C4-2B (cell line): ENCODE data around the gene CDR2.
A peak's percentile ranks its signal among the peaks of the same experiment; 100 is the strongest.

ENCODE experiments used
- H3K27ac ChIP-seq: fragments of 450-650 bp; 2 replicates; pipeline ENCODE4 v1.5.1; 2017
- ZFX ChIP-seq: fragments of 450-650 bp; IDR thresholded peaks from 2 replicates; pipeline ENCODE4 v1.6.1; 2017
- TF ChIP-seq, protein P1 (sequence below): fragments of 450-650 bp; conservative IDR thresholded peaks from 2 replicates; pipeline ENCODE4 v1.5.1; 2017; ENCODE audit warnings: mild to moderate bottlenecking

CDR2 gene

DNA sequence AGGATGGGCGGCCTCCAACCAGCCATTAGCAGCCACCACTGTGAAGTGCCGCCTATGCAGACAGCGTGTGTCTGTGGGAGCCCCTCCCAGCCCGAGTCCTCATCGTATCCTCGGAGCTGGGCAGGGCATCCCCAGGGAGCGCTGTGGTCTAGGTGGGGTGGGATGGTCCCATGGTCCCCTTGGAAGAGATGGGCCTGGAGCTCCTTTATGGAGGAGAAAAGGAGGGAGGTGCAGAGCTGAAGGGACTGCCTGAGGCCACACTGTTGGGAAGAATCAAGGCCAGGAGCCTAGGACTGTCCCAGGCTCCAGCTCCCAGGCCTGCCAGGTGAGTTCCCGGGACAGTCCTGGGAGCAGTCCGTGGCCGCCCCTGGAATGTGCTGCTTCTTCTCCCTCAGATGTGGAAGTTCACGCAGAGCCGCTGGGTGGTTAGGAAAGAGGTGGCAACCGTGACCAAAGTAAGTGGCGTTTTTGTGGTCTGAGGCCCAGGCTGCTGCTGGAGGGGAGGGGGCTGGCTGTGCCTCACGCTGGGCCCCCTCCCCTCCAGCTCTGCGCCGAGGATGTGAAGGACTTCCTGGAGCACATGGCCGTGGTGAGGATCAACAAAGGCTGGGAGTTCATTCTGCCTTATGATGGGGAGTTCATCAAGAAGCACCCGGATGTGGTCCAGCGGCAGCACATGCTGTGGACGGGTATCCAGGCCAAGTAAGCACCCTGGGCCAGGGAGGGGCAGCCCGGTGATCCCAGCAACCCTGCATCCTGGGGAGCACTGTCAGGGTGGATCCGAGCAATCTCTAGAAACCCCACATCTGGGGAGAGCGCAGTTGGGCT lies 50.2 kb downstream of the CDR2 start:
- H3K27ac ChIP-seq, result no peak overlapping the region
- no peak for TF ChIP-seq ZFX
- TF ChIP-seq, protein P1, sequence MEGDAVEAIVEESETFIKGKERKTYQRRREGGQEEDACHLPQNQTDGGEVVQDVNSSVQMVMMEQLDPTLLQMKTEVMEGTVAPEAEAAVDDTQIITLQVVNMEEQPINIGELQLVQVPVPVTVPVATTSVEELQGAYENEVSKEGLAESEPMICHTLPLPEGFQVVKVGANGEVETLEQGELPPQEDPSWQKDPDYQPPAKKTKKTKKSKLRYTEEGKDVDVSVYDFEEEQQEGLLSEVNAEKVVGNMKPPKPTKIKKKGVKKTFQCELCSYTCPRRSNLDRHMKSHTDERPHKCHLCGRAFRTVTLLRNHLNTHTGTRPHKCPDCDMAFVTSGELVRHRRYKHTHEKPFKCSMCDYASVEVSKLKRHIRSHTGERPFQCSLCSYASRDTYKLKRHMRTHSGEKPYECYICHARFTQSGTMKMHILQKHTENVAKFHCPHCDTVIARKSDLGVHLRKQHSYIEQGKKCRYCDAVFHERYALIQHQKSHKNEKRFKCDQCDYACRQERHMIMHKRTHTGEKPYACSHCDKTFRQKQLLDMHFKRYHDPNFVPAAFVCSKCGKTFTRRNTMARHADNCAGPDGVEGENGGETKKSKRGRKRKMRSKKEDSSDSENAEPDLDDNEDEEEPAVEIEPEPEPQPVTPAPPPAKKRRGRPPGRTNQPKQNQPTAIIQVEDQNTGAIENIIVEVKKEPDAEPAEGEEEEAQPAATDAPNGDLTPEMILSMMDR, result no peak

DNA sequence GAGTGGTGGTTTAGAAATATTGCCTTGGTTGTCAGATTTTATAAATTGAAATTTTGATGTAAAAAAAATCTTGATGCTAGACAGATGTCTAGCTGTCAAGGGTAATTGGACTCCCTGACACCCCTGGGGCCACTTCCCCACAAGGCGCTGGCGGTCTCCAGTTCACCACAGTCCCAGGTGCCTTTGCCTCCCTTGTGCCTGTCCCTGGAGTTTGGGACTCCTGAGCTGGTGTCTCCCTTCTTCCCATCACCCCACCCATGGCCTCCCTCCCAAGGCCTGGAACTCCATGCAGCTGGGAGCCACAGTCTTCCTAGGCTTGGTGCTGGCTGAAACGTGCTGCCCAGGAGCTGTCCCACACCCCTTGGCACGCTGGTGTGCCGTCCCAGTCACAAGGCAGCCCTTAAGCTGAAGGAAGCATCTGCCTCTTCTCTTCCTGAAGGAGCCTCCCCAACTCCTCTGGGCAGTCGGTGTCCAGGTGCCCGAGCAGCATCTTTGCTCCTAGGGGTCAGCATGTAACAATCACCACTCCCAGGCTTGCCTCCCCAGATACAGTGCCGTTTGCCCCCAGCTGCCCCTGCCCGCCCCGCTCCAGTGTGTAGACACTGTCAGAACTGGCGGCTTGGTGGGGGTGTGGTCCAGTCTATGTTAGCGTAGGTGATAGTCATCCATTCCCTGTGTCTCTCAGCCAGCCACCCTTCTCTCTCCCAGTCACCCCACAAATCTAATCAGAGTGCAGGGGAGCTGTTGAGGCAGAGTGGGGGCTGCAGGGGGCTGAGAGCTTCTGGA lies 51.1 kb downstream of the CDR2 start:
- H3K27ac ChIP-seq, result no peak overlapping the region
- TF ChIP-seq ZFX, result no peak
- TF ChIP-seq, protein P1, result no peak

DNA sequence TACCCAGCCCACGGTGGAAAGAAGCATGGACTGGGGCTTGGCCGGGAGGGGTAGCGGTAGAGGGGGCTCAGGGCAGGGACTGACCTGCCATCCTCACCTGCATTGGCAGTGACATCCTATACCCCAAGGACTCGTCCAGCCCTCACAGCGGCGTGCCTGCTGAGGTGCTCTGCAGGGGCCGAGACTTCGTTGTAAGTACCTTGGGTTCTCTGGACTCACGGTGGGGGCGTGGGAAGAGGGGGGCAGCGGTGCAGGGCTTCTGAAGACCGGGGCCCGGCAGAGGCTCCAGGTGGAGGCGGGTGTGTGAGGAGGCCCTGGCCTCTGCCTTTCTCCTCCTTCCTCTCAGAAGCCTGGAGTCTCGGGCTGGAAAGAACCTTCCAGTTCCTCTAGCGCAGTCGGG lies 51.7 kb downstream of the CDR2 start:
- no peak overlapping the region for H3K27ac ChIP-seq
- TF ChIP-seq, protein P1, result no peak
- TF ChIP-seq ZFX, result no peak

DNA sequence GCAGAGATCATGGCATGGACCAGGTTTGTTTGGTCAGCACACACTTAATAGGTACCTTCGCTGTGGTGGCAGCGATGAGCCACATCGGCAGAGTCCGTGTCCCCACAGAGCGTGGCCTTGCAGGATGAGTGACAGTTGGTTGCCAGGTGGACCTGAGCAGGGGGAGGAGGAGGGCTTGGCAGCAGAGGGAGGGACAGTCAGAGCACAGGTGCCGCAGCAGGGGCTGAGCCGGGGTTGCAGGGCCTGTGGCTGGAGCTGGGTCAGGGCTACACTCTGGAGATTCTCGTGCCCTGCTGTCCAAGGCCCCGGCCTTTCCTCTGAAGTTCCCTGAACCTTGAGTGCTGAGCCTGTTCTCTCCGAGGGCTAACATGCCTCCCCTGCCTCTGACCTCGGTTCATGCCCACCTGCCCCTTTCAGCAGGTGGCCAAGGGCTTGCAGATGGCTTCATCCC lies 52.4 kb downstream of the CDR2 start:
- no peak overlapping the region for H3K27ac ChIP-seq

DNA sequence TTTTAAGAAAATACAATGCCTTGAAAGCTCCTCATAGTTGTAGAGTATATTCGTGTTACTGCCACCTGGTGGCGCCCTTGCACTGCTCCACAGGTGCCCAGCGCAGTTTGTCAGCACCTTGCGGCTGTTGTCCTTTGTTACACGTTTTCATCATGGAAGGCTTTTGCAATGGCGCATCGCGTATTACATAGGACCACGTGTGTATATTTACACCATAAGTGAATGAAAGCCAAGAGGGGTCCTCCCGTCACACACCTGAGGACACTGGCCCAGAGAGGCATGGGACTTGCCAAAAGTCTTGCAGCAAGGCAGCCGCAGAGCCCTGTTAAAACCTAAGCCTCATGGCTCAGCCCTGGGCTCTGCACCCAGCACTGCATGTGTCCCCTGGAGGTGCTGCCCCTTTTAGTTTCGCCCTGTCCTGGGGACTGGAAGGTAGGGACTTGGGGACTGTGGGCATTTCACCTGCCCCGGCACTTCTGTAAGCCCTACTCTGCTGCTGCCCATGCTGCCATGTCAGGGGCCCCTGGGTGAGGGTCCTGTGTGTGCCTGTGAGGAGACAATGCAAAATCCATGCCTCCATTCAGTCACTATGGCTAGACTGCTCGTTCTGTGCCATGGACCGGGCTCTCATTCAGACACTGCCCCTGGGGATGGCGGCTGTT lies 52.9 kb downstream of the CDR2 start:
- H3K27ac ChIP-seq, result no peak overlapping the region
- no peak for TF ChIP-seq ZFX
- TF ChIP-seq, protein P1, result peak; percentile 96

More for the DNA sequence above, 52.4 kb downstream of the CDR2 start:
- TF ChIP-seq, protein P1, result no peak
- TF ChIP-seq ZFX, result no peak

DNA sequence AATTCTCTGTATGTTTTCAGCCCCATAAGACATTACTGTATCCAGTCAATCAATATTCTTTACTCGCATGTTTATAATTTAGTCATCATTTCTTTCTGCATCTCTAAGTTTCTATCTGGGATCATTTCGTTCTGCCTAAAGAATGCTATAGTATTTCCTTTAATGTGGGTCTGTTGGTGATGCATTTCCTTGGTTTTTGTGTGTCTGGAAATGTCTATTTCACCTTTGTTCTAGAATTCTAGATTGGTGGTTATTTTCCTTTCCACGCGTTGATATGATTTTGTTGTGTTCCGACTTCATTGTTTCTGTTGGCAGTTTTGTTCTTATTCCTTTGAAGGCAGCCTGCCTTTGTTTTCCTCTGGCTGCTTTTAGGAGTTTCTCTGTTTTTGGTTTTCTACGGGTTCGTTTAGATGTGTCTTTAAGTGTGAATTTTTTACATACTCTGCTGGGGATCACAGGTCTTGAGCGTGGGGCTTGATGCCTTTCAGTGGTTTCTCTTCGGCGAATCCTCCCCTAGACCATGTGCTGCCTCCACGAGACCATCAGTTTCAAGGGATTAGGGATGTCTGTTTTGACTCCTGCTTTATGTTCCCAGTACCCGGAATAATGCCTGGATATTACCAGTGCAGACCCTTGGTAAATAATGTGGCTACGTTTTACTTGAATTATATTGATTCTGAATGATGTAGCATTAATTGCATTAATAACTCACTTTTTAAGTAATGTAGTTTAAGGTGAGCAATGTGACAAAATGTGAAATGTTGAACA lies 53.7 kb downstream of the CDR2 start:
- no peak overlapping the region for H3K27ac ChIP-seq
- TF ChIP-seq, protein P1, result no peak
- TF ChIP-seq ZFX, result no peak
